Ovary (tissue), 9 donors: Measurements from ENCODE around the gene EEF1A2. TPM values are rescaled to one million over a fixed set of nuclear protein-coding genes. Genes with fewer than 3 reads are reported as not detected.

Source experiments
- DNase-seq, 5 donors: peaks; one replicate each; pipeline ENCODE4 v3.0.0-alpha.2; 2019 to 2020
- H3K27ac ChIP-seq, 2 donors: fragments of 200-600 bp; one replicate each; pipeline versions ENCODE4 v1.5.1 to v1.8.0; 2019 to 2022
- H3K27me3 ChIP-seq: fragments of 200-600 bp; one replicate; pipeline ENCODE4 v1.8.0; 2022
- H3K36me3 ChIP-seq: fragments of 200-600 bp; sonication (generic); one replicate; pipeline ENCODE4 v1.5.1; 2019
- H3K4me1 ChIP-seq: one replicate; pipeline ENCODE4 v1.8.1; 2013; ENCODE audit warnings: mild to moderate bottlenecking, moderate library complexity; ENCODE audit not compliant: insufficient read depth
- H3K4me3 ChIP-seq: fragments of 200-600 bp; sonication (generic); one replicate; pipeline ENCODE4 v1.5.1; 2017
- H3K9me3 ChIP-seq, 2 donors: fragments of 200-600 bp in 1 of 2; sonication (generic) in 1 of 2; one replicate each; pipeline versions ENCODE4 v1.5.1 to v1.8.1; 2013 to 2019; ENCODE audit warnings: mild to moderate bottlenecking in 1 of 2, moderate library complexity in 1 of 2
- EP300 ChIP-seq: sonication (generic); formaldehyde crosslinking; IDR thresholded peaks from one replicate; pipeline ENCODE4 v1.6.1; 2017; ENCODE audit warnings: antibody characterized with exemption
- POLR2A ChIP-seq: fragments of 450-650 bp; IDR thresholded peaks from one replicate; pipeline ENCODE4 v1.6.1; 2017; ENCODE audit warnings: antibody characterized with exemption, mild to moderate bottlenecking, moderate library complexity
- WGBS, 3 donors: extraction: QIAGEN DNeasy Blood & Tissue Kit in 1 of 3; methylation state at CpG; one replicate each; pipeline versions ENCODE4 v1.1.5 to v1.1.7; 2013 to 2017; 5-methylcytosine and 5-hydroxymethylcytosine counted together
- intact Hi-C, 4 donors: fragments of 100-400 bp; cut with DNase I; formaldehyde crosslinking; loops; one replicate each; pipeline versions ENCODE4 v1.11.0 to v1.15.1; 2022 to 2023
- polyA plus RNA-seq, 2 donors: library from polyadenylated mRNA; stranded (reverse); fragments of 200-250 nt in 1 of 2; fragments of 350-450 nt in 1 of 2; fragmentation: Illumina TruSeq in 1 of 2; extraction: RNeasy Lipid Tissue Mini Kit (QIAGEN cat#74804) in 1 of 2; gene quantifications; one replicate each; pipeline ENCODE4 v1.2.3, GENCODE V29; 2013 to 2014
- total RNA-seq, 7 donors: library from RNA; depleted of rRNA in 2 of 7; stranded (reverse); fragments of >200 nt in 2 of 7; fragmentation: NEBNext Ultra II Directional in 3 of 7; extraction: Animal tissue kit (Norgen Biotek cat#: 25700) in 3 of 7; gene quantifications; one replicate each; pipeline versions ENCODE4 v1.1.0 to v1.2.4, GENCODE V29; 2016 to 2023
- TF ChIP-seq, protein P1 (sequence below), 3 donors: fragments of 450-650 bp in 2 of 3; fragments of 200-600 bp in 1 of 3; IDR thresholded peaks; one replicate each; pipeline versions ENCODE4 v1.5.1 to v1.8.0; 2016 to 2022; ENCODE audit warnings: antibody characterized with exemption in 3 of 3, mild to moderate bottlenecking in 1 of 3
- donor health status: DM: no; HTN: no; CAD: no; lungs with moderate emphysema.
- donor health status: DM: no; HTN: no; CAD: no.
- donor health status: Bipolar disorder and iron deficiency.
- donor health status: DM: yes; HTN: yes; CAD: no.
- donor health status: DM: no; HTN: no; CAD: no.
- donor health status: DM: yes; HTN: yes; CAD: no.

Gene EEF1A2
- total and polyA plus RNA-seq, 9 donors = 0.25 to 1.3 (median 0.69) TPM

DNA sequence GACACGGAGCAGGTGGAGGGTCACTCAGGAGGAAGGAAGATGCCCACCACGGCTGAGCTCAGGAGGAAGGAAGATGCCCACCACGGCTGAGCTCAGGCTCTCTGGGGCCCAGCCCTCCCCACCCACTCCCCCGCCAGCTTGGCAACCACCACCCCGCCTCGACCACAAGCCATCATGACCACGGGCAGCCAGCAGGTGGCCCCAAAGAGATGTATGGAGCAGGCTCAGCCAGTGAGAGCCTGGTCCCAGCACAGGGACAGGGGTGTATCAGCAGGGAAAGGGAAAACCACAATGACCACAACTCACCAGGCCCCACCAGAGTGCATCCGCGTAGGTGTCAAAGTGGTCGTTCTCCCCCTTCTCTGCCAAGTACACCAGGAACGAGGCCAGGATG lies 56.8 kb downstream of the EEF1A2 start:
- intact Hi-C loops = no loop called here
- TF ChIP-seq POLR2A (no peak), EP300 (no peak)
- Histone ChIP-seq H3K4me1 (no peaks in the 10 kb centered on the region), H3K27ac (no peak overlapping the region), H3K9me3 (no peaks in the 10 kb centered on the region), H3K4me3 (no peak overlapping the region), H3K36me3 (no peaks in the 10 kb centered on the region), H3K27me3 (no peaks in the 10 kb centered on the region)
- WGBS, 3 donors = 36 to 43% (median 41%) methylated on average over 11 of the region's 11 CpGs
- DNase-seq = no peak

GRCh38 chr20:63441136-63442099 lies 57.5 kb downstream of the EEF1A2 start:
- Histone ChIP-seq H3K4me3 (no peak overlapping the region), H3K4me1 (no peaks in the 10 kb centered on the region), H3K36me3 (no peaks in the 10 kb centered on the region), H3K9me3 (no peaks in the 10 kb centered on the region), H3K27ac (no peak overlapping the region), H3K27me3 (no peaks in the 10 kb centered on the region)
- TF ChIP-seq, protein P1, sequence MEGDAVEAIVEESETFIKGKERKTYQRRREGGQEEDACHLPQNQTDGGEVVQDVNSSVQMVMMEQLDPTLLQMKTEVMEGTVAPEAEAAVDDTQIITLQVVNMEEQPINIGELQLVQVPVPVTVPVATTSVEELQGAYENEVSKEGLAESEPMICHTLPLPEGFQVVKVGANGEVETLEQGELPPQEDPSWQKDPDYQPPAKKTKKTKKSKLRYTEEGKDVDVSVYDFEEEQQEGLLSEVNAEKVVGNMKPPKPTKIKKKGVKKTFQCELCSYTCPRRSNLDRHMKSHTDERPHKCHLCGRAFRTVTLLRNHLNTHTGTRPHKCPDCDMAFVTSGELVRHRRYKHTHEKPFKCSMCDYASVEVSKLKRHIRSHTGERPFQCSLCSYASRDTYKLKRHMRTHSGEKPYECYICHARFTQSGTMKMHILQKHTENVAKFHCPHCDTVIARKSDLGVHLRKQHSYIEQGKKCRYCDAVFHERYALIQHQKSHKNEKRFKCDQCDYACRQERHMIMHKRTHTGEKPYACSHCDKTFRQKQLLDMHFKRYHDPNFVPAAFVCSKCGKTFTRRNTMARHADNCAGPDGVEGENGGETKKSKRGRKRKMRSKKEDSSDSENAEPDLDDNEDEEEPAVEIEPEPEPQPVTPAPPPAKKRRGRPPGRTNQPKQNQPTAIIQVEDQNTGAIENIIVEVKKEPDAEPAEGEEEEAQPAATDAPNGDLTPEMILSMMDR (IDR thresholded peaks at IDR 0.05) = no peak
- TF ChIP-seq EP300 = no peak
- no peak for TF ChIP-seq POLR2A
- 45 to 55% (median 54%) methylated on average over 22 of the region's 22 CpGs for WGBS, 3 donors
- intact Hi-C loops = no loop called here
- no peak for DNase-seq

DNA sequence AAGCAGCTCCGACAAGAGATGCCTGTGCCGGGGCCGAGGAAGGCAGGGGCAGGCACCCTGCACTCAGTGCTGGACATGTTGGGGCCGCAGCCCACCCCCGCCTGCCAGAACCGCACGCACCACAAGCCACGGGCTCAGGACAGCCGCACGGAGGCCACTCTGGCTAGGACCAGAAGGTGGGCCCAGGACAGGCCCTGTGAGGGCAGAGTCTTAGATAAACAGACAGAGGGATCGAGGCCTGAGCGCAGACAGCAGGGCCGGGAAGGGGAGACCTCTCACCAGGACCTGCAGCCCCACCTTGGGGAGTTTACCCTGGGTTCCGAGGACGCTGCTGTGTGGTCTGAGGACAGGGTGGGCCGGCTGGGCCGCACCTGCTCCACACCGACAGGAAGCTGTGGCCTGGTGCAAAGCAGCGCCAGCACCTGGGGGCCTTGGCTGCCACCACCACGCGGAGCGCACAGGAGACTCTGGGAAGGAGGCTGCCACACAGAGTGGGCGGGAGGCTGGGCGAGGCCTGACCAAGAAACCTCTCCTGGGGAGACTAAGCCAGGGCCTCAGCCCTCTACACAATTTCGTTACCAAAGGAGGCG lies 58.4 kb downstream of the EEF1A2 start:
- Histone ChIP-seq H3K4me3 (no peak overlapping the region), H3K27ac (no peak overlapping the region), H3K36me3 (no peaks in the 10 kb centered on the region), H3K4me1 (no peaks in the 10 kb centered on the region), H3K9me3 (no peaks in the 10 kb centered on the region), H3K27me3 (no peaks in the 10 kb centered on the region)
- intact Hi-C loops = no loop called here
- WGBS, 3 donors = 75 to 85% (median 77%) methylated on average over 25 to 26 of the region's 26 CpGs
- TF ChIP-seq, protein P1 (IDR thresholded peaks at IDR 0.05) = no peak
- TF ChIP-seq POLR2A = no peak
- no peak for TF ChIP-seq EP300
- DNase-seq = no peak

DNA sequence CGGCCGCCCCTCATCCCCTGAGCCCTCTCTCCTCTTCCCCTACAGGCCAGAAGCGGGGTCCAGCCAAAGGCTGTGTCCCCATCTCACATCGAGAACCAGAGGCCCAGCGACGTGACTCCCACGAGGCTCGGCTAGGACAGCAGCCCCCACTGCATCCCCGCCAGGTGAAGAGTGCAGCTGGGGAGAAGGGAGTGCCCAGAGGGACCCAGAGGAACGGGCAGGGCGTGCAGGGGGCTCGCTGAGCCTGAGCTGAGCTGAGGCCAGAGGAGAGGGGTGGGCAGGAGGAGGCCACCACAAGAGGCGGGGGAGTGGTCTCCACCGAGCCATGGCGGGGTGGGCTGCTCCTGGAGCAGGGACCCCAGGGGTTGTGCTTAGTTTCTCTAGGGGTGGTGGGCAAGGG lies 59.0 kb downstream of the EEF1A2 start:
- Histone ChIP-seq H3K27ac (no peak overlapping the region), H3K27me3 (no peaks in the 10 kb centered on the region), H3K4me3 (no peak overlapping the region), H3K9me3 (no peaks in the 10 kb centered on the region), H3K36me3 (no peaks in the 10 kb centered on the region), H3K4me1 (no peaks in the 10 kb centered on the region)
- WGBS, 3 donors = 58 to 68% (median 62%) methylated on average over 12 to 15 of the region's 15 CpGs
- TF ChIP-seq EP300 (no peak), POLR2A (no peak)
- TF ChIP-seq, protein P1 (IDR thresholded peaks at IDR 0.05) = no peak
- no peak for DNase-seq
- intact Hi-C loops = loop anchor here in 1 of 4 donors (10.0 kb wide), 1 partner anchor 1605 kb away; no protein-coding TSS in a partner anchor
